ENCODE measurements around the gene HDHD3. TPM values are rescaled to one million over a fixed set of nuclear protein-coding genes. Genes with fewer than 3 reads are reported as not detected.

The HDHD3 gene
- polyA plus RNA-seq, 1 of the 3 experiments (the other 2 are of a cell fraction) = 17.1 TPM

DNA sequence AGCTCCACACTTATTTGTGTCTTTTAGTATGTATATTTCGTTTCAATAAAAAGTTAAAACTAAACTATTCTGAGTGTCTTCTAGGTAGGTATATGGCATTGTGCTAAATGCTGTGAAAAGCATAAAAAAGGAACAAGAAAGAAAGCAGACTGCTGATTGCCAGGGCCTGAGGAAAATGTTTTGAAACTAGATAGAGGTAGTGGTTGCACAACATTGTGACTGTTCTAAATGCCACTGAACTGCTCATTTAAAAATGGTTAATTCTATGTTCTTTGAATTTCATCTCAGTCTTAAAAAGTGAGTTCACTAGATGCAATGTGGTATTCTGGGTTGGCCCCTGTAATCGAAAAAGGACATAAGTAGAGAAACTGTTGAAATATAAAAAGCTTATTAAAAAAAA lies 26.9 kb upstream of the HDHD3 start:
- Histone ChIP-seq H2AFZ (ENCODE audit: low read depth) (no peak overlapping the region), H3K9ac (no peak overlapping the region), H3K79me2 (ENCODE audit: insufficient read depth) (peaks cover 15% of the 10 kb centered on the region), H3K9me3 (no peaks in the 10 kb centered on the region), H3K9me2 (no peaks in the 10 kb centered on the region), H3K27ac (ENCODE audit: low read depth in 2 of 2, low read length in 1 of 2) (no peak overlapping the region), H3K27me3 (ENCODE audit: insufficient read depth) (no peaks in the 10 kb centered on the region), H4K20me1 (ENCODE audit: insufficient read depth) (no peaks in the 10 kb centered on the region), H3K4me2 (no peak overlapping the region), H3K4me3 (ENCODE audit: low read depth in 2 of 2, low read length in 1 of 2) (no peak overlapping the region), H3K4me1 (ENCODE audit: control insufficient read depth in 1 of 2, insufficient read depth in 2 of 2, low read depth in 1 of 2, low read length in 1 of 2) (peaks cover under 1 to 10% of the 10 kb centered on the region in 2 experiments; a peak in 1 of 4 replicates), H3F3A (replicated peaks; ENCODE audit: insufficient read depth) (peaks cover 18% of the 10 kb centered on the region), H3K36me3 (replicated peaks in 1 of 2; ENCODE audit: control insufficient read depth in 1 of 2, insufficient read depth in 2 of 2, low read length in 1 of 2) (peaks cover 13 to 16% of the 10 kb centered on the region in 2 experiments)
- DNase-seq = no peak
- CTCF ChIA-PET = interaction anchor here (1.0 to 14.1 kb wide), 5 partner anchors 42 to 254 kb away, joined by 3 to 145 read pairs (median 14); partner anchors contain the start of gene CDC26
- no peak for TF ChIP-seq POLR2AphosphoS5 (IDR thresholded peaks at IDR 0.05; ENCODE audit: low read depth, low read length)
- TF ChIP-seq, protein P1, sequence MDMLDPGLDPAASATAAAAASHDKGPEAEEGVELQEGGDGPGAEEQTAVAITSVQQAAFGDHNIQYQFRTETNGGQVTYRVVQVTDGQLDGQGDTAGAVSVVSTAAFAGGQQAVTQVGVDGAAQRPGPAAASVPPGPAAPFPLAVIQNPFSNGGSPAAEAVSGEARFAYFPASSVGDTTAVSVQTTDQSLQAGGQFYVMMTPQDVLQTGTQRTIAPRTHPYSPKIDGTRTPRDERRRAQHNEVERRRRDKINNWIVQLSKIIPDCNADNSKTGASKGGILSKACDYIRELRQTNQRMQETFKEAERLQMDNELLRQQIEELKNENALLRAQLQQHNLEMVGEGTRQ (IDR thresholded peaks at IDR 0.05; ENCODE audit: borderline replicate concordance, low read depth, low read length) = no peak
- TF ChIP-seq, protein P2, sequence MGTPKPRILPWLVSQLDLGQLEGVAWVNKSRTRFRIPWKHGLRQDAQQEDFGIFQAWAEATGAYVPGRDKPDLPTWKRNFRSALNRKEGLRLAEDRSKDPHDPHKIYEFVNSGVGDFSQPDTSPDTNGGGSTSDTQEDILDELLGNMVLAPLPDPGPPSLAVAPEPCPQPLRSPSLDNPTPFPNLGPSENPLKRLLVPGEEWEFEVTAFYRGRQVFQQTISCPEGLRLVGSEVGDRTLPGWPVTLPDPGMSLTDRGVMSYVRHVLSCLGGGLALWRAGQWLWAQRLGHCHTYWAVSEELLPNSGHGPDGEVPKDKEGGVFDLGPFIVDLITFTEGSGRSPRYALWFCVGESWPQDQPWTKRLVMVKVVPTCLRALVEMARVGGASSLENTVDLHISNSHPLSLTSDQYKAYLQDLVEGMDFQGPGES (IDR thresholded peaks at IDR 0.05; ENCODE audit: low read depth, low read length) = no peak
- no peak for TF ChIP-seq RFX5 (IDR thresholded peaks at IDR 0.05; ENCODE audit: low read length)
- TF ChIP-seq, protein P3, sequence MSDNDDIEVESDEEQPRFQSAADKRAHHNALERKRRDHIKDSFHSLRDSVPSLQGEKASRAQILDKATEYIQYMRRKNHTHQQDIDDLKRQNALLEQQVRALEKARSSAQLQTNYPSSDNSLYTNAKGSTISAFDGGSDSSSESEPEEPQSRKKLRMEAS (IDR thresholded peaks at IDR 0.05; ENCODE audit: low read depth) = no peak
- no peak for TF ChIP-seq RXRA (IDR thresholded peaks at IDR 0.05; ENCODE audit: borderline replicate concordance, low read depth)
- TF ChIP-seq GATA2 (CRISPR knock-in tag; IDR thresholded peaks at IDR 0.05) = no peak
- TF ChIP-seq FOSL2 (IDR thresholded peaks at IDR 0.05; ENCODE audit: borderline replicate concordance, low read depth) = no peak
- TF ChIP-seq FOXM1 (IDR thresholded peaks at IDR 0.05; ENCODE audit: low read depth) = no peak
- TF ChIP-seq GABPA (IDR thresholded peaks at IDR 0.05; ENCODE audit: low read depth) = no peak
- no peak for TF ChIP-seq JUND (IDR thresholded peaks at IDR 0.05)
- no peak for TF ChIP-seq NFIC (IDR thresholded peaks at IDR 0.05; ENCODE audit: borderline replicate concordance)
- WGBS (ENCODE audit: low lambda C conversion rate) = 47% methylated on average over 2 of the region's 2 CpGs
- POLR2A ChIA-PET = no interaction called here

DNA sequence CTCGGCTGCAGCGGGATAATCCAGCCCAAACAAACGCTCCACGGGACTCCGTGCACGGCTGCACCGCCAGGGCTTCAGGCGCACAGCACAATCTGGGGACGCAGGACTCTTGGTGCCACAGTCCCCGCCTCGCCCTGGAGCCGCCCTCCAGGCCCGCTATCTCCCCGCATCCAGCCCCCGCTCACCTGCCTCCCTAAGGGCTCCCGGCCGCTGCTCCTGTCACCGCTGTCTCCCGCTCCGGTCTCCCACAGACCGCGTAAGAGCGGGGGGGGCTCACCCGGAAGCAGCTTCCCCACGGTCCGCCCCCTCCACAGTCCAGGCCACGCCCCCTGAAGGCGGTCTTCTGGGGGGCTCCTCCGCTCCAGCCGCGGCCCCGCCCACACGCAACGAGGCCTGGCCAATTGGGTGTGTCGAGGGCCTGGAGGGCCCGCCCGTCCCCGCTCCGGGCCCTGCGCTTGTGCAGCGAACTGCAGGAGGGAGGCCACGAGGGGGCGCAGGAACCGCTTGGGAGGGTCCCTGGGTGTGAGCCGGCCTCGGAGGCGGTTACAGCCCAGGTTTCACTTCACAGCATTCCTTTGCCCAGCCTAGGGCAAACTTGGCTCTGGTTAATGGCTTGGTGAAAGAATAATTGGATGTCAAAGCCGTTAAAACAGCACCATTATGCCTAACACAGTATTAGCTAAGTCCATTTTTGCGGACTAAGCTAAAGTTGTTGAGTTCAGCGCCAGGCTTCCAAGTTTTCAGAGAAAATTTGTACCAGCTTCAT lies 24.4 kb upstream of the HDHD3 start, which contains the start of gene ALAD:
TSS of gene ALAD (minus strand) at position 258 of the 766 bp plus-strand sequence. CDS start 7,725 bp downstream, outside the sequence.
- Histone ChIP-seq H3K4me3 (ENCODE audit: low read depth in 2 of 2, low read length in 1 of 2) (peak within 1 kb of the TSS; percentile 85 to 98), H3K27me3 (ENCODE audit: insufficient read depth) (no peaks in the 10 kb centered on the region), H3K9me3 (no peaks in the 10 kb centered on the region), H3K9me2 (no peaks in the 10 kb centered on the region), H3K4me2 (peak within 1 kb of the TSS; percentile 83), H3K79me2 (ENCODE audit: insufficient read depth) (peaks cover 6% of the 10 kb centered on the region), H3K36me3 (replicated peaks in 1 of 2; ENCODE audit: control insufficient read depth in 1 of 2, insufficient read depth in 2 of 2, low read length in 1 of 2) (no peaks in the 10 kb centered on the region), H3K27ac (ENCODE audit: low read depth in 2 of 2, low read length in 1 of 2) (peak within 1 kb of the TSS; percentile 46 to 62; a peak in 3 of 4 replicates), H3K4me1 (ENCODE audit: control insufficient read depth in 1 of 2, insufficient read depth in 2 of 2, low read depth in 1 of 2, low read length in 1 of 2) (peaks cover 8 to 10% of the 10 kb centered on the region in 2 experiments; a peak in 1 of 4 replicates), H2AFZ (ENCODE audit: low read depth) (peak within 1 kb of the TSS; percentile 97), H3F3A (replicated peaks; ENCODE audit: insufficient read depth) (peaks cover 6% of the 10 kb centered on the region), H4K20me1 (ENCODE audit: insufficient read depth) (no peaks in the 10 kb centered on the region), H3K9ac (peak within 1 kb of the TSS; percentile 64; the same call in 1 of the 2 replicates)
- WGBS (ENCODE audit: low lambda C conversion rate) = 29% methylated on average over 4 of the region's 50 CpGs
- ChIA-PET CTCF (interaction anchor here (0.6 to 14.1 kb wide), 25 partner anchors 9 to 281 kb away, joined by 3 to 145 read pairs (median 5); partner anchors contain the start of genes BSPRY, CDC26, PRPF4 and WDR31), POLR2A (interaction anchor here (0.6 to 1.0 kb wide), 3 partner anchors 9 to 126 kb away, joined by 3 to 6 read pairs (median 5); partner anchors contain the start of genes C9orf43, CDC26, POLE3 and PRPF4)
- peak; percentile 100 for DNase-seq
- TF ChIP-seq FOXJ3 (CRISPR knock-in tag; IDR thresholded peaks at IDR 0.05) (no peak), RFX5 (IDR thresholded peaks at IDR 0.05; ENCODE audit: low read length) (no peak), SMC3 (IDR thresholded peaks at IDR 0.05; ENCODE audit: low read depth, low read length) (peak; percentile 89), POLR2AphosphoS5 (IDR thresholded peaks at IDR 0.05; ENCODE audit: low read depth, low read length) (peak; percentile 60; the same call in 1 of the 2 replicates), NRF1 (IDR thresholded peaks at IDR 0.05; ENCODE audit: low read depth, low read length) (peak; percentile 69), TAF1 (IDR thresholded peaks at IDR 0.05; ENCODE audit: borderline replicate concordance, low read depth, low read length) (peak; percentile 11; the same call in 1 of the 2 replicates), EZH2phosphoT487 (IDR thresholded peaks at IDR 0.05; ENCODE audit: borderline replicate concordance, low read depth) (no peak), RAD21 (IDR thresholded peaks at IDR 0.05; ENCODE audit: low read length) (peak; percentile 69), MXI1 (IDR thresholded peaks at IDR 0.05; ENCODE audit: low read depth, low read length) (peak; percentile 73), EP300 (IDR thresholded peaks at IDR 0.05; ENCODE audit: borderline replicate concordance in 1 of 2, low read depth in 1 of 2, low read length in 1 of 2) (no peak)
- TF ChIP-seq, protein P4, sequence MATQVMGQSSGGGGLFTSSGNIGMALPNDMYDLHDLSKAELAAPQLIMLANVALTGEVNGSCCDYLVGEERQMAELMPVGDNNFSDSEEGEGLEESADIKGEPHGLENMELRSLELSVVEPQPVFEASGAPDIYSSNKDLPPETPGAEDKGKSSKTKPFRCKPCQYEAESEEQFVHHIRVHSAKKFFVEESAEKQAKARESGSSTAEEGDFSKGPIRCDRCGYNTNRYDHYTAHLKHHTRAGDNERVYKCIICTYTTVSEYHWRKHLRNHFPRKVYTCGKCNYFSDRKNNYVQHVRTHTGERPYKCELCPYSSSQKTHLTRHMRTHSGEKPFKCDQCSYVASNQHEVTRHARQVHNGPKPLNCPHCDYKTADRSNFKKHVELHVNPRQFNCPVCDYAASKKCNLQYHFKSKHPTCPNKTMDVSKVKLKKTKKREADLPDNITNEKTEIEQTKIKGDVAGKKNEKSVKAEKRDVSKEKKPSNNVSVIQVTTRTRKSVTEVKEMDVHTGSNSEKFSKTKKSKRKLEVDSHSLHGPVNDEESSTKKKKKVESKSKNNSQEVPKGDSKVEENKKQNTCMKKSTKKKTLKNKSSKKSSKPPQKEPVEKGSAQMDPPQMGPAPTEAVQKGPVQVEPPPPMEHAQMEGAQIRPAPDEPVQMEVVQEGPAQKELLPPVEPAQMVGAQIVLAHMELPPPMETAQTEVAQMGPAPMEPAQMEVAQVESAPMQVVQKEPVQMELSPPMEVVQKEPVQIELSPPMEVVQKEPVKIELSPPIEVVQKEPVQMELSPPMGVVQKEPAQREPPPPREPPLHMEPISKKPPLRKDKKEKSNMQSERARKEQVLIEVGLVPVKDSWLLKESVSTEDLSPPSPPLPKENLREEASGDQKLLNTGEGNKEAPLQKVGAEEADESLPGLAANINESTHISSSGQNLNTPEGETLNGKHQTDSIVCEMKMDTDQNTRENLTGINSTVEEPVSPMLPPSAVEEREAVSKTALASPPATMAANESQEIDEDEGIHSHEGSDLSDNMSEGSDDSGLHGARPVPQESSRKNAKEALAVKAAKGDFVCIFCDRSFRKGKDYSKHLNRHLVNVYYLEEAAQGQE (IDR thresholded peaks at IDR 0.05; ENCODE audit: low read depth, low read length) = no peak

Data from SK-N-SH (cell line).